Stomach (tissue), 4 donors: ENCODE results near the gene ANKRD44.

ENCODE experiments used
- EP300 ChIP-seq: sonication (generic); formaldehyde crosslinking; IDR thresholded peaks from one replicate; pipeline ENCODE4 v1.6.1; 2017; ENCODE audit warnings: antibody characterized with exemption
- POLR2A ChIP-seq, 4 donors: fragments of 450-650 bp; IDR thresholded peaks; one replicate each; pipeline ENCODE4 v1.6.1; 2016; ENCODE audit warnings: antibody characterized with exemption in 4 of 4, control low read depth in 2 of 4, mild to moderate bottlenecking in 1 of 4, moderate library complexity in 1 of 4
- POLR2AphosphoS5 ChIP-seq, 3 donors: sonication (generic); formaldehyde crosslinking; IDR thresholded peaks; one replicate each; pipeline ENCODE4 v1.6.1; 2016; ENCODE audit warnings: antibody characterized with exemption in 3 of 3
- TF ChIP-seq, protein P1 (sequence below), 7 experiments: fragments of 450-650 bp in 4 of 7; fragments of 200-600 bp in 3 of 7; sonication (generic) in 3 of 7; IDR thresholded peaks; one replicate each; pipeline ENCODE4 v1.5.1; 2016 to 2019; ENCODE audit warnings: antibody characterized with exemption in 7 of 7, control low read depth in 2 of 7, mild to moderate bottlenecking in 1 of 7

GRCh38 chr2:197159661-197160211 is 150.8 kb downstream of the ANKRD44 start:
- TF ChIP-seq, protein P1, sequence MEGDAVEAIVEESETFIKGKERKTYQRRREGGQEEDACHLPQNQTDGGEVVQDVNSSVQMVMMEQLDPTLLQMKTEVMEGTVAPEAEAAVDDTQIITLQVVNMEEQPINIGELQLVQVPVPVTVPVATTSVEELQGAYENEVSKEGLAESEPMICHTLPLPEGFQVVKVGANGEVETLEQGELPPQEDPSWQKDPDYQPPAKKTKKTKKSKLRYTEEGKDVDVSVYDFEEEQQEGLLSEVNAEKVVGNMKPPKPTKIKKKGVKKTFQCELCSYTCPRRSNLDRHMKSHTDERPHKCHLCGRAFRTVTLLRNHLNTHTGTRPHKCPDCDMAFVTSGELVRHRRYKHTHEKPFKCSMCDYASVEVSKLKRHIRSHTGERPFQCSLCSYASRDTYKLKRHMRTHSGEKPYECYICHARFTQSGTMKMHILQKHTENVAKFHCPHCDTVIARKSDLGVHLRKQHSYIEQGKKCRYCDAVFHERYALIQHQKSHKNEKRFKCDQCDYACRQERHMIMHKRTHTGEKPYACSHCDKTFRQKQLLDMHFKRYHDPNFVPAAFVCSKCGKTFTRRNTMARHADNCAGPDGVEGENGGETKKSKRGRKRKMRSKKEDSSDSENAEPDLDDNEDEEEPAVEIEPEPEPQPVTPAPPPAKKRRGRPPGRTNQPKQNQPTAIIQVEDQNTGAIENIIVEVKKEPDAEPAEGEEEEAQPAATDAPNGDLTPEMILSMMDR (IDR thresholded peaks at IDR 0.05) = no peak
- TF ChIP-seq POLR2A (IDR thresholded peaks at IDR 0.05) (no peak), POLR2AphosphoS5 (IDR thresholded peaks at IDR 0.05) (no peak), EP300 (no peak)
